ENCODE data around the gene SGTA.

GRCh38 chr19:2803486-2804155 lies 20.5 kb upstream of the SGTA start:
- TF ChIP-seq CTCF (conservative IDR thresholded peaks at IDR 0.05; ENCODE audit: low read length), result no peak
- no peak for TF ChIP-seq EZH2phosphoT487 (IDR thresholded peaks at IDR 0.05; ENCODE audit: borderline replicate concordance)
